ENCODE results near the gene SLC49A4. TPM values are rescaled to one million over a fixed set of nuclear protein-coding genes. Genes with fewer than 3 reads are reported as not detected.

The SLC49A4 gene
- total RNA-seq, 1 donor from 2014 or later = 2.0 TPM

DNA sequence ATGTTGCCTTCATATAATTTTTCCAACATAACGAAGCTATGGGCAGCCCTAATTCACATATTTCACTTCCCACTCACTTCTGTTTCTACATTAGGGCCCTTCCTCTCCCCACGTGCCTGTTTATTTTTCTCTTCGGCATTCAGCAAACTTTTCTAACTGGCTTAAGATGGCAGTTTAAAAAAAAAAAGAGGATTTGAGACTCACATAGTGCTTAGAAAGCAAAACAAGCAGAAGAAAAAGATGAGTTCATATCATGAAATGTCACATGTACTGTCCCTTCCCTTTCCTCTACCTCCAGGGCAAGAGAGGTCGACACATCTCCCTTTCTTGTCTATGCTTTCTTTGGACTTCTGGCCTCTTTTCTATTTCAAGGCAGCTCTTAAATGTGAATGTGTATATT is 30.6 kb downstream of the SLC49A4 start:
- intact Hi-C loops (cut with micrococcal nuclease) = no loop called here
- H3K36me3 Mint-ChIP-seq (ENCODE audit: low read depth) = no peaks in the 10 kb centered on the region
- H3K9me3 Mint-ChIP-seq = no peaks in the 10 kb centered on the region
- no peak for DNase-seq (ENCODE audit: low spot score)
- H3K27ac Mint-ChIP-seq = no peak overlapping the region
- no peaks in the 10 kb centered on the region for H3K4me1 Mint-ChIP-seq (ENCODE audit: low read depth)
- H3K27me3 Mint-ChIP-seq (ENCODE audit: low read depth) = no peaks in the 10 kb centered on the region
- no peak overlapping the region for H3K4me3 Mint-ChIP-seq (ENCODE audit: low read depth)

DNA sequence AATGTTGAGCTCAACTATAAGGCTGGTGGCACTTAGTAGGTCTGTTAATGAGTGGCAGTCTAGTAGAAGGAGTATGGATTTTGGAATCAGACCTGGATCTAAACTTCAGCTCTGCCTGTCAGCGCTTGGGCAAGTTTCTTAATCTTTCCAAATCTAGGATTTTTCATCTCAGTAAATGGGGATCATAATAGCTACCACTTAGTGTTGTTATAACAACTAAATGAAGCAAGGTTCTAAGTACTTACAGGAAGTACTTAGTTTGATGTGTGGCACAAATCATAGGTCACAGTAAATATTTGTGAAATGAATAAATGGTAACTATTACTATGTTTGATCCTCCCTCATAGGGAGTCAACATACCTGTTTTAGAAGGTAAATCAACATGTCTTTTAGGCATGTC is 31.4 kb downstream of the SLC49A4 start:
- Mint-ChIP-seq H3K27ac (no peak overlapping the region), H3K36me3 (ENCODE audit: low read depth) (no peaks in the 10 kb centered on the region), H3K27me3 (ENCODE audit: low read depth) (no peaks in the 10 kb centered on the region), H3K9me3 (no peaks in the 10 kb centered on the region), H3K4me3 (ENCODE audit: low read depth) (no peak overlapping the region), H3K4me1 (ENCODE audit: low read depth) (peaks cover under 1% of the 10 kb centered on the region)
- intact Hi-C loops (cut with micrococcal nuclease) = no loop called here
- DNase-seq (ENCODE audit: low spot score) = no peak

DNA sequence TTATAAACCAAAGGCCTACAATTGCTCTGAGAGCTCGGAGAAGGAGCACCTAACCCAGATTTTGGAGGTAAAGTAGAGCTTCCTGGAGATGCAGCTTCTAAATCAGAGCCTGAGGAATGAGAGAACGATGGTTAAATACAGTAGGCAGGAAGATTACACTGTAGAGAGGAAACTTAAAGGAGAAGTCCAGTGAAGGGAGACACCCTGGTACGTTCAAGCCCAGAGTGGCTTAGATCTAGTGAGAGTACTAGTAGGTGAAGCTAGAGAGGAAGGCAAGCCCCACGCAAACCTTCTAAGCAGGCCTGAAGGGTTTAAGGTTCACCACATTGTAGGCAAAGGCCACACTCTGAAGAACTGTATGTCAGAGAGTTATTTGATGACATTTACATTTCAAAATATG is 33.4 kb downstream of the SLC49A4 start:
- peaks cover 3% of the 10 kb centered on the region for H3K4me1 Mint-ChIP-seq (ENCODE audit: low read depth)
- H3K27me3 Mint-ChIP-seq (ENCODE audit: low read depth) = no peaks in the 10 kb centered on the region
- intact Hi-C loops (cut with micrococcal nuclease) = no loop called here
- no peak overlapping the region for H3K27ac Mint-ChIP-seq
- no peak for DNase-seq (ENCODE audit: low spot score)
- no peak overlapping the region for H3K4me3 Mint-ChIP-seq (ENCODE audit: low read depth)
- H3K9me3 Mint-ChIP-seq = no peaks in the 10 kb centered on the region
- H3K36me3 Mint-ChIP-seq (ENCODE audit: low read depth) = peaks cover 3% of the 10 kb centered on the region

DNA sequence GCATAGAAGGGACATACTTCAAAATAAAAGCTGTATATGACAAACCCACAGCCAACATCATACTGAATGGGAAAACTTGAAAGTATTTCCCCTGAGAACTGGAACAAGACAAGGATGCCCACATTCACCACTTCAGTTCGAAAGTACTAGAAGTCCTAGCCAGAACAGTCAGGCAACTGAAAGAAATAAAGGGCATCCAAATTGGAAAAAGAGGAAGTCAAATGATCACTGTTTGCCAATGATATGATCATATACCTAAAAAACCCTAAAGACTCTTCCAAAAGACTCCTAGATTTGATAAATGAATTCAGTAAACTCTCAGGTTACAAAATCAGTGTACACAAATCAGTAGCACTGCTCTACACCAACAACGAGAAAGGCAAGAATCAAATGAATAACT is 40.7 kb downstream of the SLC49A4 start:
- peaks cover 3% of the 10 kb centered on the region for H3K4me1 Mint-ChIP-seq (ENCODE audit: low read depth)
- DNase-seq (ENCODE audit: low spot score) = no peak
- no peak overlapping the region for H3K4me3 Mint-ChIP-seq (ENCODE audit: low read depth)
- H3K9me3 Mint-ChIP-seq = no peaks in the 10 kb centered on the region
- H3K27ac Mint-ChIP-seq = no peak overlapping the region
- peaks cover 20% of the 10 kb centered on the region for H3K36me3 Mint-ChIP-seq (ENCODE audit: low read depth)
- no peaks in the 10 kb centered on the region for H3K27me3 Mint-ChIP-seq (ENCODE audit: low read depth)
- intact Hi-C loops (cut with micrococcal nuclease) = no loop called here

DNA sequence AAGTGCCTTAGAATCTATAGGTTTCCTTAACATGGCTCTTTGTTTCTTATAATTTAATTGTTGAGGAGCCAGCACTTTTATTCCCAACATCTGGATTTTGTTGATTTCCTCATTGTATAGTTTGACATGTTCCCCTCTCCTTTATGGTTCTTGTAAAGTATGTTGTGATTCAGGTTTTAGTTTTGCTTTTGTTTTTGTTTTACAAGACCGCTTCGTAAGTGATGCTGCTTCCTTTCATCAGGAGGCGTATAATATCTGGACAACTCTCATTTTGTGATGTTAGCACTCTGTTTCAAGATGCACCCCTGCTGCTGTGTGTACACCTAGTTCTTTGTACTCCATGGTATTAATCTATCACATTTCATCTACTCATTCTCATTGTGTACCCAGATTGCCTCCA is 48.7 kb downstream of the SLC49A4 start:
- Mint-ChIP-seq H3K4me3 (ENCODE audit: low read depth) (no peak overlapping the region), H3K4me1 (ENCODE audit: low read depth) (no peaks in the 10 kb centered on the region), H3K9me3 (no peaks in the 10 kb centered on the region), H3K36me3 (ENCODE audit: low read depth) (no peaks in the 10 kb centered on the region), H3K27me3 (ENCODE audit: low read depth) (no peaks in the 10 kb centered on the region), H3K27ac (no peak overlapping the region)
- no peak for DNase-seq (ENCODE audit: low spot score)
- intact Hi-C loops (cut with micrococcal nuclease) = no loop called here

DNA sequence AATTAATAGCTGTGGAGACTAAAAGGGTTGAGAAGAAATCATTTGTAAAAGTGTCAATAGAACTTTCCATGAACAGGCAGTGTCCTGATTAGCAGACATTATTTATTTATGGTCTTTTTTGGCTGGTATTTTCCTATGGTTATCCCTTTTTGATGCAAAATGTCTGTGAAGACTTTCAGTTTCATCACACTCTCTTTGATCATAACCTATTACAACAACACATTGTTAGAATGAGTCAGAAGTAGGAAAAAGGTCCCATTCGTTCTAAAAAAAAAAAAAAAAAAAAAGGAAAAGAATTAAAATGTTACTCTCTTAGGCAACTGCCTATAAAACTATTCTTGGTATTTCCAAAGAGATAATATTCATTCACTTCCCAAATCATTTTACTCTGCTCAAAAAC is 62.1 kb downstream of the SLC49A4 start:
- intact Hi-C loops (cut with micrococcal nuclease) = no loop called here
- no peak overlapping the region for H3K4me3 Mint-ChIP-seq (ENCODE audit: low read depth)
- DNase-seq (ENCODE audit: low spot score) = no peak
- peaks cover 4% of the 10 kb centered on the region for H3K36me3 Mint-ChIP-seq (ENCODE audit: low read depth)
- H3K27ac Mint-ChIP-seq = no peak overlapping the region
- H3K4me1 Mint-ChIP-seq (ENCODE audit: low read depth) = peaks cover 5% of the 10 kb centered on the region
- no peaks in the 10 kb centered on the region for H3K9me3 Mint-ChIP-seq
- H3K27me3 Mint-ChIP-seq (ENCODE audit: low read depth) = no peaks in the 10 kb centered on the region

DNA sequence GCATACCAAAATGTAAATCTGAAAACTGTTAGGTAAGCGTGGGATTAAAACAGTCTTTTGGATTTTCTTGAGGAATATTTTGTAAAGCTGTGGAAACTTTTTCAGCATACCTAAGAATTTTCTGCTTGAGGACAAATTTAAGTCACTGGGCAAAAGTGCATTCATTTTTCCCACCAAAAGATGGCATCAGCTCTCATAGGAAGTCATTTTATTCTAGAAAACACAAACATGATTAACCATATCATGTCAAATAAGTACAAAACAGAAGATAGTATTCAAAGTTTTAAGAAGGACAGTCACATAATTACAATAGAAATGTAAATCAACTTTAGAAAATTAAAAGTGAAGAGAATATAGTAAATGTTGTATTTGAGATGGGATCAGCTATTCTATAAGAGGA is 63.5 kb downstream of the SLC49A4 start:
- Mint-ChIP-seq H3K9me3 (no peaks in the 10 kb centered on the region), H3K27ac (no peak overlapping the region), H3K4me3 (ENCODE audit: low read depth) (no peak overlapping the region), H3K4me1 (ENCODE audit: low read depth) (peaks cover 5% of the 10 kb centered on the region), H3K27me3 (ENCODE audit: low read depth) (no peaks in the 10 kb centered on the region), H3K36me3 (ENCODE audit: low read depth) (peaks cover 4% of the 10 kb centered on the region)
- DNase-seq (ENCODE audit: low spot score) = no peak
- intact Hi-C loops (cut with micrococcal nuclease) = no loop called here

DNA sequence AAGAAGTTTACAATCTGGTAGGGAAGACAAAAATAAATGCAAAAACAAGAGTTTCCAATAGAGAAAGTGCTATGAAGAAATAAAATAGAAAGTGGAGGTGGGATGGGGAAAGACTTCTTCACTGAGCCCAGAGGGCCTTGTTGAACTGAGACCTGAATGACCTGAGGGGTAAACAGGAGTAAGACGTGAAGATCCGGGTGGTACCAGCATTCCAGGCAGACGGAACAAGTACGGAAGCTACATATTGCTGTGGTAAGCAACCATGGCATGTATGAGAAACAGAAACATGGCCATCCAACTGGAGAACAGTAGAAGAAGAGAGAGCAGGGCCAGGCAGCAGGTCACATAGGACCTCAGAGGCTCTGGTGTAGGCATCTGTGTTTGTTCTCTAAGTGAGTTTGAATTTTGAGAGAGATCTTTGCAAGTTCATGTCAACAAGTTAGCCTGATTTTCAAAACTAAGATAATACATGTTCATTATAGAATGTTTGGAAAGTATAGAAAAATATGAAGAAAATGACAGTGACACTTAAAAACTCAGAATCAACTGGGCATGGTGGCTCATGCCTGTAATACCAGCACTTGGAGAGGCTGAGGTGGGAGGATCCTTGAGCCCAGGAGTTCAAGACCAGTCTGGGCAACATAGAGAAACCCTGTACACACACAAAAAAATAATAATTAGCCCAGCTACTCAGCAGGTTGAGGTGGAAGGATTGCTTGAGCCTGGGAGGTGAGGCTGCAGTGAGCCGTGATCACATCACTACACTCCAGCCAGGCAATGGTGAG is 64.3 kb downstream of the SLC49A4 start:
- intact Hi-C loops (cut with micrococcal nuclease) = no loop called here
- Mint-ChIP-seq H3K4me3 (ENCODE audit: low read depth) (no peak overlapping the region), H3K9me3 (no peaks in the 10 kb centered on the region), H3K27me3 (ENCODE audit: low read depth) (no peaks in the 10 kb centered on the region), H3K4me1 (ENCODE audit: low read depth) (peaks cover 5% of the 10 kb centered on the region), H3K27ac (no peak overlapping the region), H3K36me3 (ENCODE audit: low read depth) (peaks cover 4% of the 10 kb centered on the region)
- DNase-seq (ENCODE audit: low spot score) = no peak

DNA sequence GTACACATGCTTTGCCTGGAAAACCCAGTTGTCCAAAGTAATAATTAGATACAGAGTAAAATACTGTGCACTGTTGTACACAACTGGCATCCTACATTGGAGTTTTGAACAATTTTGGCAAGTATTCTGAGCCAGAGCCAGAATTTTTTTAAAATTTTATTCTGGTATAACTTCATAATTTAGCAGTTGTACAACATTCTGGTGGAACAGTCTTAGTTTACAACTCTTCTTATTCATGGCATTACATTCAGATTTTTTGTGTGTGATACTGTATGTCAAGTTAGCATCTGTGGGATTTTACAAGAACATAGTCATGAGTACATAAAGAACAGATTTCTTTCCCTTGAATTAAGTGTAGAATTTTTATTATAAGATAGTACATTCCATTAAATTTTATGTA is 67.5 kb downstream of the SLC49A4 start:
- intact Hi-C loops (cut with micrococcal nuclease) = no loop called here
- H3K4me1 Mint-ChIP-seq (ENCODE audit: low read depth) = no peaks in the 10 kb centered on the region
- no peak overlapping the region for H3K4me3 Mint-ChIP-seq (ENCODE audit: low read depth)
- H3K27ac Mint-ChIP-seq = no peak overlapping the region
- no peaks in the 10 kb centered on the region for H3K9me3 Mint-ChIP-seq
- no peak for DNase-seq (ENCODE audit: low spot score)
- no peaks in the 10 kb centered on the region for H3K27me3 Mint-ChIP-seq (ENCODE audit: low read depth)
- H3K36me3 Mint-ChIP-seq (ENCODE audit: low read depth) = peaks cover 4% of the 10 kb centered on the region

DNA sequence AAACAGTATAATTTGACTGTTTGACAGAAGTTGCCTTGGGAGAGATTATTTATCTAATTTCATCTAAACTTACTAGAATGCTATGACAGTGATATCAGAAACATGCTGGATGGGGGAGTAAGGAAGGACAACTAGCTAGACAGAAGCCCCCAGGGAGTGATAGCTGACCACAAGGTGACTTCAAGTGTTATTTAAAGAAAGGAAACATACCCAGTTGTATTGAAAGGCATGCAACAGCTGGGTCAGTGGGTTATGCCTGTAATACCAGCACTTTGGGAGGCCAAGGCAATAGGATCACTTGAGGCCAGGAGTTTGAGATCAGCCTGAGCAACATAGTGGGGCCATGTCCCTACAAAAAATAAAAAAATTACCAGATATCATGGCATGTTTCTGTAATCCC is 69.6 kb downstream of the SLC49A4 start:
- DNase-seq (ENCODE audit: low spot score) = no peak
- no peaks in the 10 kb centered on the region for H3K9me3 Mint-ChIP-seq
- no peak overlapping the region for H3K27ac Mint-ChIP-seq
- H3K36me3 Mint-ChIP-seq (ENCODE audit: low read depth) = peaks cover 4% of the 10 kb centered on the region
- intact Hi-C loops (cut with micrococcal nuclease) = no loop called here
- H3K27me3 Mint-ChIP-seq (ENCODE audit: low read depth) = no peaks in the 10 kb centered on the region
- H3K4me3 Mint-ChIP-seq (ENCODE audit: low read depth) = no peak overlapping the region
- no peaks in the 10 kb centered on the region for H3K4me1 Mint-ChIP-seq (ENCODE audit: low read depth)

DNA sequence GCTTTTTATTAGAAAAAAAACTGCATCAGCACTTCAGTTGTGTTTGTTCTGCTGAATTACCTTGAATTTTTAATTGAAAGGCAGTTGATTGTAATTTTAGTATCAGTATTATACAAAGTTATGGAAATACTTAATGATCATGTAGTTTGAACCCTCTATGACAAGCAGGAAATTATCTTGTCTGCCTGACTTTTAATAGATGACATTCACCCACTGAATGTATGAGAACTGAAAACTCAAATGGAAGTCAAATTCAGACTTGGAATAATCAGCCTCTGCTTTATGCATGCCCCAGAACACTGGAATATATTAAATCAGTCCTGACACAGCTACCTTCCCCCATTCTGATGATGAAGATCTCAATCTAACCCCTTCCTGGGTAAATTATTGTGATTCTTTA is 73.5 kb downstream of the SLC49A4 start:
- Mint-ChIP-seq H3K36me3 (ENCODE audit: low read depth) (no peaks in the 10 kb centered on the region), H3K27ac (no peak overlapping the region), H3K4me3 (ENCODE audit: low read depth) (no peak overlapping the region), H3K27me3 (ENCODE audit: low read depth) (no peaks in the 10 kb centered on the region), H3K4me1 (ENCODE audit: low read depth) (no peaks in the 10 kb centered on the region), H3K9me3 (no peaks in the 10 kb centered on the region)
- intact Hi-C loops (cut with micrococcal nuclease) = no loop called here
- no peak for DNase-seq (ENCODE audit: low spot score)

DNA sequence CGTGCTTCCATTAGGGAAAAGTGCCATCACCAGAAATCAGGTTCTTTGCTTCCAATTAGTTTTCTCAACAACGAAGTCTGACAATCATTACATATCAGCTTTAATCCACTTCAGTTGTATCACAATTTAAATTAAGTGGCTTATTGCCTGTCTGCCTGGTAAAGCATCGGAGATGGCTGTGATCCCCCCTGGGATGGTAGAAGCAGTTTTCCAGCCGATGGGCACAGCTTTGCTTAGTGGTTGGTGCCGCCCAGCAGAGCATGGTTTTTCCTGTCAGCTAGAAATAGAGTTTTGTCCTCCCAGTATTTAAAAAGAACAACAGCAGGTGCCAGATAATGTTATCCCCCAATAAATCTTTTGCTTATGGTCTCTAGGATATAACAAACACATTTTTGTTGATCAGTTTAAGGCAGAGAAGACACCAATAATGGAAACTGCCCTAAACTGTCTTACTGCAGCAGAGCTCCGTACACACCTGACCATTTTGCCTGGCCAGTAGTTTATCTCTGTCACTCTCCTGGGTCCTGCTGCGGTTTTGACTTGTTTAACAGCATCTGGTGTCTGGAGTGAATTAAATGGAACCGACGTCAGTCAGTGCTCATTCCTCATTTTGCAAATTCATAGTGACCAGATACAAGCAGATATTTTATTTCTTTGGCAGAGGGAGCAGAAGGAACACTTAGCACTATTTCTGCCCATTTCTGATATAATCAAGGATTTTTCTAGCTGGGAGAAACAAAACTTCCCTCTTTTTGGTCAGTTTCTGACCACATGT is 79.1 kb downstream of the SLC49A4 start:
- DNase-seq (ENCODE audit: low spot score) = no peak
- H3K36me3 Mint-ChIP-seq (ENCODE audit: low read depth) = peaks cover 4% of the 10 kb centered on the region
- H3K4me3 Mint-ChIP-seq (ENCODE audit: low read depth) = no peak overlapping the region
- H3K27me3 Mint-ChIP-seq (ENCODE audit: low read depth) = no peaks in the 10 kb centered on the region
- no peak overlapping the region for H3K27ac Mint-ChIP-seq
- intact Hi-C loops (cut with micrococcal nuclease) = no loop called here
- H3K4me1 Mint-ChIP-seq (ENCODE audit: low read depth) = peaks cover 15% of the 10 kb centered on the region
- peaks cover 4% of the 10 kb centered on the region for H3K9me3 Mint-ChIP-seq

DNA sequence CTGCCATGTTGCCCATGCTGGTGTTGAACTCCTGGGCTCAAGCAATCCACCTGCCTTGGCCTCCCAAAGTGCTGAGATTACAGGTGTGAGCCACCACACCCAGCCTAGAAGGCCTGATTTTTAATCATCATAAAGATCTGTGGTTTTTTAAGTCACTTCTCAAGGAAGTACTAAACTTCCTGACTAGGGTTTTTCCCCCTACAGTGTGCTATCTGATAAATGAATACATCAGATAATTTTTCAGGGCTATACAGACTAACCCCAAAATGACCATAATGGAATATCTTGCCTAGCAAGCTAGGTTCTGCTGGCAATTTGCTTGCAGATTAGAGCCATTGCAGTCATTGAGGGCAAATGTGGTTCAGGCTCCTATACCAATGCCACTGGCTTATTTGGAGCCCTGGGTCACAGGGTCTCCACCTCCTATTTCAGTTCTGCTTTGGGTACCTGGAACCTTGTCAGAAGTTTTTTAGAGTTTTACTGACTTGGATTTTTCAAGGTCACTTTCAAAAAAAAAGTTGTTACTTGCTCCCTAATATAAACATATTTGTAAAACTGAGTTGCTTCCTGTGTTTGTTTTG is 80.8 kb downstream of the SLC49A4 start:
- no peak overlapping the region for H3K27ac Mint-ChIP-seq
- intact Hi-C loops (cut with micrococcal nuclease) = no loop called here
- peaks cover 15% of the 10 kb centered on the region for H3K4me1 Mint-ChIP-seq (ENCODE audit: low read depth)
- peaks cover 4% of the 10 kb centered on the region for H3K9me3 Mint-ChIP-seq
- H3K36me3 Mint-ChIP-seq (ENCODE audit: low read depth) = peaks cover 4% of the 10 kb centered on the region
- no peaks in the 10 kb centered on the region for H3K27me3 Mint-ChIP-seq (ENCODE audit: low read depth)
- no peak overlapping the region for H3K4me3 Mint-ChIP-seq (ENCODE audit: low read depth)
- no peak for DNase-seq (ENCODE audit: low spot score)

Measured in activated T-helper 2 cell treated with anti-CD3 and anti-CD28 coated beads, Interferon-gamma antibody, Interleukin-2, Interleukin-4, amounts not matched to agents 10 μg/mL and 5 μg/mL and 100 μg/mL, durations not matched to agents 14 hours and 24 hours and 36 hours (primary cell).